CD8-positive, alpha-beta memory T cell (primary cell): ENCODE measurements around the gene MORN1. TPM values are rescaled to one million over a fixed set of nuclear protein-coding genes. Genes with fewer than 3 reads are reported as not detected.

ENCODE experiments used
- CTCF ChIA-PET: fragments of 350-600 bp; sonication (Branson Sonifier 250); formaldehyde crosslinking; loops from one replicate; lab custom pipeline; 2021; ENCODE audit warnings: antibody characterized with exemption; lab: Charles Lee
- POLR2A ChIA-PET: fragments of 350-600 bp; sonication (Branson Sonifier 250); formaldehyde crosslinking; loops from one replicate; lab custom pipeline; 2021; ENCODE audit warnings: antibody characterized with exemption; lab: Charles Lee
- DNase-seq, 5 donors: peaks; one replicate each; pipeline versions ENCODE4 v3.0.0 to v3.0.0-alpha.2; 2020 to 2022; ENCODE audit warnings: mixed read lengths in 1 of 5
- H3K27ac ChIP-seq: one replicate; pipeline ENCODE4 v1.7.0; 2013; ENCODE audit warnings: low read depth, mild to moderate bottlenecking, low read length, moderate library complexity
- H3K27me3 ChIP-seq: 2 replicates; pipeline ENCODE4 v1.7.0; 2013; ENCODE audit warnings: low read length, mild to moderate bottlenecking; ENCODE audit not compliant: insufficient read depth, poor library complexity, severe bottlenecking
- H3K36me3 ChIP-seq: 2 replicates; pipeline ENCODE4 v1.7.0; 2013; ENCODE audit warnings: mild to moderate bottlenecking, low read length, moderate library complexity; ENCODE audit not compliant: insufficient read depth
- H3K4me1 ChIP-seq: 2 replicates; pipeline ENCODE4 v1.7.0; 2013; ENCODE audit warnings: mild to moderate bottlenecking, low read length, moderate library complexity; ENCODE audit not compliant: insufficient read depth
- H3K4me3 ChIP-seq: 2 replicates; pipeline ENCODE4 v1.7.0; 2013; ENCODE audit warnings: mild to moderate bottlenecking, low read length
- H3K9me3 ChIP-seq: 2 replicates; pipeline ENCODE4 v1.7.0; 2013; ENCODE audit warnings: mild to moderate bottlenecking, low read length
- H3K27ac Mint-ChIP-seq, 8 donors: one replicate each; pipeline ENCODE4 v1.8.0; 2020 to 2021; ENCODE audit warnings: mixed read lengths in 8 of 8, mild to moderate bottlenecking in 6 of 8, inconsistent platforms in 3 of 8, moderate library complexity in 3 of 8
- H3K27me3 Mint-ChIP-seq, 2 donors: one replicate each; pipeline ENCODE4 v1.8.0; 2020 to 2021; ENCODE audit warnings: mixed read lengths in 2 of 2, mild to moderate bottlenecking in 1 of 2, moderate library complexity in 1 of 2
- H3K36me3 Mint-ChIP-seq, 3 donors: one replicate each; pipeline ENCODE4 v1.8.0; 2020 to 2021; ENCODE audit warnings: mixed read lengths in 3 of 3, inconsistent platforms in 1 of 3, mild to moderate bottlenecking in 1 of 3
- H3K4me1 Mint-ChIP-seq, 3 donors: one replicate each; pipeline ENCODE4 v1.8.0; 2020 to 2021; ENCODE audit warnings: mixed read lengths in 3 of 3, inconsistent platforms in 1 of 3, mild to moderate bottlenecking in 1 of 3
- H3K4me3 Mint-ChIP-seq, 7 donors: one replicate each; pipeline ENCODE4 v1.8.0; 2020 to 2021; ENCODE audit warnings: mixed read lengths in 7 of 7, mild to moderate bottlenecking in 6 of 7, moderate library complexity in 4 of 7, inconsistent platforms in 2 of 7
- H3K9me3 Mint-ChIP-seq, 5 donors: one replicate each; pipeline ENCODE4 v1.8.0; 2020 to 2022; ENCODE audit warnings: mixed read lengths in 5 of 5, mild to moderate bottlenecking in 3 of 5, moderate library complexity in 2 of 5, inconsistent platforms in 1 of 5
- polyA plus RNA-seq: library from polyadenylated mRNA; unstranded; fragments of 300-500 nt; fragmentation: Illumina TruSeq; gene quantifications from one replicate; pipeline ENCODE4 v1.2.3, GENCODE V29; 2021
- total RNA-seq, 2 experiments: library from RNA; stranded (reverse); gene quantifications; one replicate each; pipeline ENCODE4 v1.2.3, GENCODE V29; 2021

Gene MORN1
- total and polyA plus RNA-seq, 3 experiments from 2014 or later: 3.3 to 10.4 (median 9.4) TPM

DNA sequence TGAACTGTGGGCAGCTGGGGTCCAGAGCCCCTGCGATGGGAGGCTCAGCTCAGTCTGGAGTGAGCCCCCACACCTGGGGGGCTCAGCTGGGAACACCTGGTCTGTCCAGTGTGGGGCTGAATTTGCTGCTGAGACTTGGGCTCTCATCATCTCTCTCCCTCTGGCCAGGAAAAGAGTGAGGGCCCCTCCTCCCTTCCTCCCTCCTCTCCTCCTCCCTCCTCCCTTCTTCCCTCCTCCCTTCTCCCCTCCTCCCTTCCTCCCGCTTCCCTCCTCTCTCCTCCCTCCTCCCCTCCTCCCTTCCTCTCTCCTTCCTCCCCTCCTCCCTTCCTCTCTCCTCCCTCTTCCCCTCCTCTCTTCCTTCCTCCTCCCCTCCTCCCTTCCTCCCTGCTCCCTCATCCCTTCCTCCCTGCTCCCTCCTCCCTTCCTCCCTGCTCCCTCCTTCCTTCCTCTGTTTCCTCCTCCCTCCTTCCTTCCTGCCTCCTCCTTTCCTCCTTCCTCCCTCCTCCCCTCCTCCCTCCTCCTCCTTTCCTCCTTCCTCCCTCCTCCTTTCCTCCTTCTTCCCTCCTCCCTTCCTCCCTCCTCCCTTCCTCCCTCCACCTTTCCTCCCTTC lies 44.5 kb upstream of the MORN1 start:
- CTCF ChIA-PET: interaction anchor here (1.6 kb wide), 1 partner anchor 13 kb away, joined by 3 read pairs; no protein-coding TSS in a partner anchor
- no peaks in the 10 kb centered on the region for H3K27me3 ChIP-seq
- Mint-ChIP-seq H3K4me1 (peaks cover 0 to 3% (median 0%) of the 10 kb centered on the region in 3 donors), H3K27ac (peak overlapping the region in 1 of 8 donors; percentile 32), H3K9me3 (no peaks in the 10 kb centered on the region), H3K27me3 (peaks cover 0 to 2% of the 10 kb centered on the region in 2 donors), H3K4me3 (no peak overlapping the region), H3K36me3 (no peaks in the 10 kb centered on the region)
- no peak overlapping the region for H3K4me3 ChIP-seq
- H3K4me1 ChIP-seq: no peaks in the 10 kb centered on the region
- H3K9me3 ChIP-seq: no peaks in the 10 kb centered on the region
- POLR2A ChIA-PET: no interaction called here
- H3K36me3 ChIP-seq: no peaks in the 10 kb centered on the region
- no peak for DNase-seq
- no peak overlapping the region for H3K27ac ChIP-seq

DNA sequence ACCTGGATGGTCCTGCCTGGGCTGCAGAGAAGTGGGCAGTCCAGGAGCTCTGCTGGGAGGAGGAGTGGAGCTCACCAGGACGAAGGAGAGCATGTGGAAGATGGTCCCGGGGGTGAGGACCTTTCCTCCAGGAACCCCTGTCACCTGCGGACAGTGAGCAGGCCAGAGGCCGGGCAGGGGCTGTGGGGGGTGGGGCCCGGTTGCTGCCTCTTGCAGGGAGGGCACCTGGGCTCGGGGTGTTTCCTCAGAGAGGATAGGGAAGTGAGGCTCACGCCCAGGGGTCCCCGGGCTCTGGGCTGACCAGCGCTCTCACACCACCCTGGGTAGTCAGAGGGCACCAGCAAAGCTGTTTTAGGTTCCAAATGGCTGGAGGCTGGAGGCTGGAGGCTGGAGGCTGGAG lies 43.7 kb upstream of the MORN1 start:
- no peak for DNase-seq
- H3K36me3 Mint-ChIP-seq: no peaks in the 10 kb centered on the region
- no peak overlapping the region for H3K27ac ChIP-seq
- ChIA-PET POLR2A (no interaction called here), CTCF (interaction anchor here (1.6 kb wide), 1 partner anchor 12 kb away, joined by 3 read pairs; no protein-coding TSS in a partner anchor)
- no peak overlapping the region for H3K4me3 ChIP-seq
- no peaks in the 10 kb centered on the region for H3K27me3 ChIP-seq
- H3K36me3 ChIP-seq: no peaks in the 10 kb centered on the region
- peaks cover 0 to 2% of the 10 kb centered on the region in 2 donors for H3K27me3 Mint-ChIP-seq
- peaks cover 0 to 3% (median 0%) of the 10 kb centered on the region in 3 donors for H3K4me1 Mint-ChIP-seq
- no peaks in the 10 kb centered on the region for H3K9me3 Mint-ChIP-seq
- H3K9me3 ChIP-seq: no peaks in the 10 kb centered on the region
- no peak overlapping the region for H3K27ac Mint-ChIP-seq
- H3K4me1 ChIP-seq: no peaks in the 10 kb centered on the region
- no peak overlapping the region for H3K4me3 Mint-ChIP-seq

DNA sequence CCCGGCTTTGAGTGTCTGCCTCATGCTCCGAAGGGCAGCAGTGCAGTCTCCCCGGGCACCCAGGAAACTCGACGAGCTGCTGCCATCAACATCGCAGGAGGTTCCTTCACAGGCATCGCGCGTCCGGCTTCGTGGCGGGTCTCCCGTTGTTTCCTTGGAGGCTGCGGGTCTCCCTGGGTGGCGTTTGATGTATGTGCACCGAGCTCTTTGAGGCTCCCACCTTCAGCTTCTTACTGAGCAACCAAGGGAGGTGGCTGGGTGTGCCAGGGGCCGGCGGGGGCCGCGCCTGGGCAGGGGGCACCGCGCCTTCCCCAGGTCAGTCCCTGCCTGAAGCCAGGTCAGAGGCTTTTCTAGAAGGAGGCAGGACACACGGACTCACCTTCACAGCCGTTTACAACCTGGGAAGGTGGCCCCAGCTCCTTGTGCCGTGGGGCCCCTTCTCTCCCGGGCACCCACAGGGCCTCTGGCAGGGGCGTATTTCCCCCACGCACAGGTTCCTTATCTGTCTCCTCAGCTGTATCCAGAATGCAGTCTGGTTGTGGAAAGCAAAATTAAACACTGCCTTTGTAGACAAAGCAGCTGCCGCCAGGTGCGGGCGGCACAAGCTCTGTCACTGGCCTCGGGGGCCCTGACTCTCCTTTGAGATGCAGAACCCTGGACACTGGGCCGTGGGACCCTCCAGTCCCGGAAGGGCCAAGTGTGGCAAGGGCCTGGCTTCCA lies 42.7 kb upstream of the MORN1 start:
- Histone ChIP-seq H3K27me3 (no peaks in the 10 kb centered on the region), H3K27ac (no peak overlapping the region), H3K4me1 (no peaks in the 10 kb centered on the region), H3K4me3 (no peak overlapping the region), H3K36me3 (no peaks in the 10 kb centered on the region), H3K9me3 (no peaks in the 10 kb centered on the region)
- peaks cover 0 to 2% of the 10 kb centered on the region in 2 donors for H3K27me3 Mint-ChIP-seq
- peaks cover 0 to 3% (median 0%) of the 10 kb centered on the region in 3 donors for H3K4me1 Mint-ChIP-seq
- H3K36me3 Mint-ChIP-seq: no peaks in the 10 kb centered on the region
- ChIA-PET CTCF (no interaction called here), POLR2A (no interaction called here)
- H3K9me3 Mint-ChIP-seq: no peaks in the 10 kb centered on the region
- no peak overlapping the region for H3K4me3 Mint-ChIP-seq
- no peak for DNase-seq
- H3K27ac Mint-ChIP-seq: peak overlapping the region in 1 of 8 donors; percentile 54

DNA sequence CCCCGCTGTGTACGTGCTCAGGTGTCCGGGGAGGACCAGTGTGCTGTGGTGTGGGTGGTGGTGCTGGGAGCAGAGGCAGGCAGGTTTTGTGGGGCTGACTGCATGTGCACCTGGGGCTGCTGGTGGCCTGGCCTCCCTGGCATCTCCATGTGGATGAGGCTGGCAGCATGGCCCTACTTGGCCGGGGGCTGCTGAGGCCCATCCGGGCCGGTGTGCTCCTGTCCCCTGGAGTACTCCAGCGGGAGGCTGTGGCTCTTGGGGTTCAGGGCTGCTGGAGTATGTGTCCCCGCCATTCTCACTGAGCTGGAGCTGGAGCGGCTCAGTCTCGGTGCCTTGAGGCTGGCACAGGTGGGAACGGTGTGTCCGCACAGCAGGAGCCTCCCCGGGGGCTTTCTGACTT lies 41.8 kb upstream of the MORN1 start:
- Histone ChIP-seq H3K4me1 (no peaks in the 10 kb centered on the region), H3K4me3 (no peak overlapping the region), H3K9me3 (no peaks in the 10 kb centered on the region), H3K27ac (no peak overlapping the region), H3K36me3 (no peaks in the 10 kb centered on the region), H3K27me3 (no peaks in the 10 kb centered on the region)
- CTCF ChIA-PET: no interaction called here
- Mint-ChIP-seq H3K27ac (peak overlapping the region in 1 of 8 donors; percentile 60), H3K9me3 (no peaks in the 10 kb centered on the region), H3K27me3 (peaks cover 0 to 2% of the 10 kb centered on the region in 2 donors), H3K4me3 (peak overlapping the region in 1 of 7 donors; percentile 61), H3K4me1 (peaks cover 0 to 3% (median 0%) of the 10 kb centered on the region in 3 donors), H3K36me3 (no peaks in the 10 kb centered on the region)
- no peak for DNase-seq
- POLR2A ChIA-PET: no interaction called here

DNA sequence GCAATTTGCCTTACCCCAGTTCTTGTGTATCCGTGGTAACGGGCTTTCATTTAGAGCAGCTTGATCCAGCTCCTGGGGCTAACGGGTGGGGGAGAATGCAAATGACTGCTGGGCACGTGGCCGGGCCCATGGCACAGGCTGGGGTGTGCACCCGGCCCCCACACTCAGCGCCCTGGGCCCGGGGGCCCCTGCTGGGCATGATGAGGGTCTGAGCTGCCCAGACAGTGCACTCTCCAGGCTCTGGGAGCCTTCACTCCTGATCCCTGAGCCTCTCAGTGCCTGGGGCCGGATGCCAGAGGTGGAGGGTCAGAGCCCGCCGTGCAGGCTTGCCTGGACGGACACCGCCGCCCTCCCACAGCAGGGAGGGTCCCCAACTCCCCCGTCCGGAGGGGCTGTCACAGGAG lies 41.1 kb upstream of the MORN1 start:
- Mint-ChIP-seq H3K36me3 (no peaks in the 10 kb centered on the region), H3K27ac (no peak overlapping the region), H3K4me3 (no peak overlapping the region), H3K27me3 (peaks cover 0 to under 1% of the 10 kb centered on the region in 2 donors), H3K9me3 (no peaks in the 10 kb centered on the region), H3K4me1 (peaks cover 0 to 1% (median 0%) of the 10 kb centered on the region in 3 donors)
- Histone ChIP-seq H3K4me3 (no peak overlapping the region), H3K4me1 (no peaks in the 10 kb centered on the region), H3K9me3 (no peaks in the 10 kb centered on the region), H3K27ac (no peak overlapping the region), H3K36me3 (no peaks in the 10 kb centered on the region), H3K27me3 (no peaks in the 10 kb centered on the region)
- DNase-seq: no peak
- CTCF ChIA-PET: interaction anchor here (0.6 kb wide), 1 partner anchor 668 kb away, joined by 4 read pairs; no protein-coding TSS in a partner anchor
- POLR2A ChIA-PET: interaction anchor here (0.6 kb wide), 1 partner anchor 115 kb away, joined by 3 read pairs; no protein-coding TSS in a partner anchor

DNA sequence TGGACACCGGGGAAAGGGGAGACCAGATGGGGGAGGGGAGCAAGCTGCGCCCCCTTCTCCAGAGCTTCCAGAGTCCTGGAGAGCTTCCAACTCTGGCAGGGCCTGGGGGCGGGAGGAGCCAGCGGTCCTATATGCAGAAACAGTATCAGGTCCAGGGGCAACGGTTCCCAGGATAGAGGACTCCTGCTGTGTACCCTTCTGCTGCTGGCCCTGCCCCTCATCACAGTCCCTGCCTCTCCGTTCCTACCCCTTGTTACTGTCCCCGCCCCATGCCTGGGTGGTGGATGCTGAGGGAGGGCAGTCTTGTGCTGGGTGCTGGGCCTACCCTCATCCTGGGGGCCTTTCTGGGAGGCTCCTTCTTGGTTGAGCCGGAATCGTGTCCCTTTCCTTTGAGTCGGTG lies 40.2 kb upstream of the MORN1 start:
- Mint-ChIP-seq H3K4me1 (no peaks in the 10 kb centered on the region), H3K27me3 (no peaks in the 10 kb centered on the region), H3K36me3 (no peaks in the 10 kb centered on the region), H3K9me3 (no peaks in the 10 kb centered on the region), H3K27ac (no peak overlapping the region), H3K4me3 (no peak overlapping the region)
- DNase-seq: no peak
- ChIA-PET CTCF (no interaction called here), POLR2A (no interaction called here)
- Histone ChIP-seq H3K27me3 (no peaks in the 10 kb centered on the region), H3K36me3 (no peaks in the 10 kb centered on the region), H3K4me1 (no peaks in the 10 kb centered on the region), H3K9me3 (no peaks in the 10 kb centered on the region), H3K27ac (no peak overlapping the region), H3K4me3 (no peak overlapping the region)

DNA sequence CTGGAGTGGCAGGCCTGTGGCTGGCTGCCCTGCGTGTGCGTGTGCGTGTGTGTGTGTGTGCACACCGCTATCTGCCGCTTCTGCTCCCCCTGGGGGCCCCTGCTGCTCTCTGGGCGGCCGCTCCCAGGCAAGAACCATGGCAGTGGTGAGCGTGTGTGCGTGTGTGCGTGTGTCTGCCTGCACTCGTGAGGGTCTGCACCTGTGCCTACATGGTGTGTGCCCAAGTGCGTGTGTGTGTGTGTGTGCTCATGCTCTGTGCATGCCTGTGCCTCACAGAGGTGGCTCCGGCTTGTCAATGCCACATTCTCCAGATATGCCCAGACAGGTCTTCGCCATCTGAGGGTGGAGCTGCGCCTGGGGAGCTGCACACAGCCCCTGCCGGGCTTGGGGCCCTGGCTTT lies 39.7 kb upstream of the MORN1 start:
- no peaks in the 10 kb centered on the region for H3K9me3 ChIP-seq
- H3K27me3 Mint-ChIP-seq: no peaks in the 10 kb centered on the region
- H3K4me3 Mint-ChIP-seq: no peak overlapping the region
- H3K4me3 ChIP-seq: no peak overlapping the region
- POLR2A ChIA-PET: no interaction called here
- no peak overlapping the region for H3K27ac ChIP-seq
- CTCF ChIA-PET: no interaction called here
- no peak for DNase-seq
- no peaks in the 10 kb centered on the region for H3K4me1 ChIP-seq
- H3K27ac Mint-ChIP-seq: no peak overlapping the region
- H3K9me3 Mint-ChIP-seq: no peaks in the 10 kb centered on the region
- H3K36me3 Mint-ChIP-seq: no peaks in the 10 kb centered on the region
- H3K4me1 Mint-ChIP-seq: no peaks in the 10 kb centered on the region
- no peaks in the 10 kb centered on the region for H3K27me3 ChIP-seq
- H3K36me3 ChIP-seq: no peaks in the 10 kb centered on the region

DNA sequence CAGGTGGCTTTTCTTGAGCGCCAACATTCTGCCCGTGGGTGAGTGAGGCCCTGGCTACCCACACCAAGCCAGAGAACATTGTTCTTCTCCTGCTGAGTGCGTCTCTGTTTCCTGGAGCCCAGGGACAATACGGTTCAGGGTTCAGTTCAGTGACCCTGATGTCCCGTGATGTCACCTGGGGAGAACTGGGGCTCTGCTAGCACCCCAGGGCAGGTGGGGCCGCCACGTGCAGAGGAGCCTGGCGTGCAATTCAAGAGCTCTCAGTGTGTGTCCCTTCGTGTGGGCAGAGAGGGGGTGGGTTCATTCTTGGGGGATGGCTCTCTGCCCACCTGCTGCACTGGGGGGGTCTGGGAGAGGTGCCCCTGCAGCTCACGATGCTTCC lies 39.2 kb upstream of the MORN1 start:
- no peaks in the 10 kb centered on the region for H3K4me1 ChIP-seq
- no peak overlapping the region for H3K27ac ChIP-seq
- POLR2A ChIA-PET: no interaction called here
- DNase-seq: no peak
- Mint-ChIP-seq H3K27me3 (no peaks in the 10 kb centered on the region), H3K27ac (no peak overlapping the region), H3K4me1 (no peaks in the 10 kb centered on the region), H3K4me3 (no peak overlapping the region), H3K9me3 (no peaks in the 10 kb centered on the region), H3K36me3 (no peaks in the 10 kb centered on the region)
- H3K27me3 ChIP-seq: no peaks in the 10 kb centered on the region
- H3K4me3 ChIP-seq: no peak overlapping the region
- no peaks in the 10 kb centered on the region for H3K36me3 ChIP-seq
- CTCF ChIA-PET: interaction anchor here (1.0 kb wide), 1 partner anchor 118 kb away, joined by 3 read pairs; no protein-coding TSS in a partner anchor
- no peaks in the 10 kb centered on the region for H3K9me3 ChIP-seq
